Glutamatergic neuron (in vitro differentiated cells): ENCODE results near the gene POMGNT2. TPM values are rescaled to one million over a fixed set of nuclear protein-coding genes. Genes with fewer than 3 reads are reported as not detected.

Experiments
- DNase-seq: peaks from one replicate; pipeline ENCODE4 v3.0.0; 2022
- H3K27ac Mint-ChIP-seq: one replicate; pipeline ENCODE4 v1.8.0; 2020; ENCODE audit warnings: mild to moderate bottlenecking, mixed read lengths, inconsistent platforms; ENCODE audit not compliant: unreplicated experiment
- H3K27me3 Mint-ChIP-seq: one replicate; pipeline ENCODE4 v1.8.0; 2020; ENCODE audit warnings: mild to moderate bottlenecking, moderate library complexity, mixed read lengths, inconsistent platforms; ENCODE audit not compliant: unreplicated experiment
- H3K36me3 Mint-ChIP-seq: one replicate; pipeline ENCODE4 v1.8.0; 2020; ENCODE audit warnings: mild to moderate bottlenecking, mixed read lengths, inconsistent platforms; ENCODE audit not compliant: unreplicated experiment
- H3K4me1 Mint-ChIP-seq: one replicate; pipeline ENCODE4 v1.8.0; 2020; ENCODE audit warnings: mild to moderate bottlenecking, low read depth, mixed read lengths, inconsistent platforms; ENCODE audit not compliant: unreplicated experiment
- H3K4me3 Mint-ChIP-seq: one replicate; pipeline ENCODE4 v1.8.0; 2020; ENCODE audit warnings: mild to moderate bottlenecking, mixed read lengths, inconsistent platforms; ENCODE audit not compliant: unreplicated experiment
- H3K9me3 Mint-ChIP-seq: one replicate; pipeline ENCODE4 v1.8.0; 2020; ENCODE audit warnings: mild to moderate bottlenecking, moderate library complexity, mixed read lengths, inconsistent platforms; ENCODE audit not compliant: unreplicated experiment
- CTCF ChIP-seq: fragments of 200-600 bp; sonication (generic); IDR thresholded peaks from one replicate; pipeline ENCODE4 v1.5.0; 2021; ENCODE audit not compliant: partially characterized antibody, unreplicated experiment
- total RNA-seq: library from RNA; stranded (reverse); fragmentation: NEBNext Ultra II Directional; extraction: Animal tissue kit (Norgen Biotek cat#: 25700); gene quantifications from one replicate; pipeline ENCODE4 v1.2.1, GENCODE V29; 2021; ENCODE audit not compliant: unreplicated experiment

The POMGNT2 gene
- total RNA-seq, 1 donor from 2014 or later = 31.1 TPM

GRCh38 chr3:43097400-43098080, 8.3 kb downstream of the POMGNT2 start:
- H3K36me3 Mint-ChIP-seq = no peaks in the 10 kb centered on the region
- H3K9me3 Mint-ChIP-seq = no peaks in the 10 kb centered on the region
- H3K27ac Mint-ChIP-seq = no peak overlapping the region
- DNase-seq = no peak
- H3K4me1 Mint-ChIP-seq = peaks cover 15% of the 10 kb centered on the region
- no peak for TF ChIP-seq CTCF
- H3K27me3 Mint-ChIP-seq = no peaks in the 10 kb centered on the region
- no peak overlapping the region for H3K4me3 Mint-ChIP-seq

- Mint-ChIP-seq H3K9me3 (no peaks in the 10 kb centered on the region), H3K4me1 (peaks cover 15% of the 10 kb centered on the region), H3K27ac (no peak overlapping the region), H3K4me3 (no peak overlapping the region), H3K27me3 (no peaks in the 10 kb centered on the region), H3K36me3 (no peaks in the 10 kb centered on the region)
- no peak for DNase-seq
- TF ChIP-seq CTCF = no peak
Measured at GRCh38 chr3:43096761-43097160, 9.1 kb downstream of the POMGNT2 start.

GRCh38 chr3:43095370-43095769, 10.5 kb downstream of the POMGNT2 start:
- Mint-ChIP-seq H3K27ac (no peak overlapping the region), H3K4me1 (peaks cover 15% of the 10 kb centered on the region), H3K9me3 (no peaks in the 10 kb centered on the region), H3K27me3 (no peaks in the 10 kb centered on the region), H3K4me3 (no peak overlapping the region), H3K36me3 (no peaks in the 10 kb centered on the region)
- DNase-seq = no peak
- no peak for TF ChIP-seq CTCF

GRCh38 chr3:43094851-43095250, 11.0 kb downstream of the POMGNT2 start:
- Mint-ChIP-seq H3K9me3 (no peaks in the 10 kb centered on the region), H3K4me1 (peaks cover 15% of the 10 kb centered on the region), H3K36me3 (no peaks in the 10 kb centered on the region), H3K4me3 (no peak overlapping the region), H3K27me3 (no peaks in the 10 kb centered on the region), H3K27ac (peak overlapping the region; percentile 4)
- no peak for TF ChIP-seq CTCF
- no peak for DNase-seq

- Mint-ChIP-seq H3K27me3 (no peaks in the 10 kb centered on the region), H3K4me3 (no peak overlapping the region), H3K36me3 (no peaks in the 10 kb centered on the region), H3K4me1 (peaks cover 15% of the 10 kb centered on the region), H3K9me3 (no peaks in the 10 kb centered on the region), H3K27ac (no peak overlapping the region)
- no peak for TF ChIP-seq CTCF
- no peak for DNase-seq
Measured at GRCh38 chr3:43094381-43094780, 11.5 kb downstream of the POMGNT2 start.
